GM21723 (cell line): ENCODE measurements around the gene ARMC12.
A peak's percentile ranks its signal among the peaks of the same experiment; 100 is the strongest.

Source experiments
- ATAC-seq: cut with Tn5 transposase; IDR thresholded peaks from one replicate; pipeline ENCODE4 v1.9.1; 2021; ENCODE audit warnings: mild to moderate bottlenecking, moderate library complexity; ENCODE audit not compliant: unreplicated experiment

Gene ARMC12

DNA sequence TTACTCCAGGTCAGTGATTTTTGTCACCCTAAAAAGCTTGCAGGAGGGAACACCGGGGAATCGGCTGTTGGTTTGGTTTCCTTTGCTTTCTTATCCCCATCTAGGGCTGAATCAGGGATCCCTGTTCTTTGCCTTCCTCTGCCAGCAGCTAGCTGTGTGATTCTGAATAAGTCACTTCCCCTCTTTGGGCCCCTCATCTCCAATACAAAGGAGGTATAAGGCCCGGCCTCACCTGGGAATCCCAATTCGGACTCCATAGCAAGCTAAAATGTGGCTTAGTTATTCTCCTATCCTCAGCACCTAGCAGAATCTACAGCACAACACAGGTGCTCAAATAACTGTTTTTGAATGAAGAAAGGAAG lies 18.5 kb upstream of the ARMC12 start:
- no peak for ATAC-seq

GRCh38 chr6:35718911-35719381 lies 17.9 kb upstream of the ARMC12 start:
- no peak for ATAC-seq

GRCh38 chr6:35719404-35719829 lies 17.4 kb upstream of the ARMC12 start:
- ATAC-seq, result peak; percentile 36

DNA sequence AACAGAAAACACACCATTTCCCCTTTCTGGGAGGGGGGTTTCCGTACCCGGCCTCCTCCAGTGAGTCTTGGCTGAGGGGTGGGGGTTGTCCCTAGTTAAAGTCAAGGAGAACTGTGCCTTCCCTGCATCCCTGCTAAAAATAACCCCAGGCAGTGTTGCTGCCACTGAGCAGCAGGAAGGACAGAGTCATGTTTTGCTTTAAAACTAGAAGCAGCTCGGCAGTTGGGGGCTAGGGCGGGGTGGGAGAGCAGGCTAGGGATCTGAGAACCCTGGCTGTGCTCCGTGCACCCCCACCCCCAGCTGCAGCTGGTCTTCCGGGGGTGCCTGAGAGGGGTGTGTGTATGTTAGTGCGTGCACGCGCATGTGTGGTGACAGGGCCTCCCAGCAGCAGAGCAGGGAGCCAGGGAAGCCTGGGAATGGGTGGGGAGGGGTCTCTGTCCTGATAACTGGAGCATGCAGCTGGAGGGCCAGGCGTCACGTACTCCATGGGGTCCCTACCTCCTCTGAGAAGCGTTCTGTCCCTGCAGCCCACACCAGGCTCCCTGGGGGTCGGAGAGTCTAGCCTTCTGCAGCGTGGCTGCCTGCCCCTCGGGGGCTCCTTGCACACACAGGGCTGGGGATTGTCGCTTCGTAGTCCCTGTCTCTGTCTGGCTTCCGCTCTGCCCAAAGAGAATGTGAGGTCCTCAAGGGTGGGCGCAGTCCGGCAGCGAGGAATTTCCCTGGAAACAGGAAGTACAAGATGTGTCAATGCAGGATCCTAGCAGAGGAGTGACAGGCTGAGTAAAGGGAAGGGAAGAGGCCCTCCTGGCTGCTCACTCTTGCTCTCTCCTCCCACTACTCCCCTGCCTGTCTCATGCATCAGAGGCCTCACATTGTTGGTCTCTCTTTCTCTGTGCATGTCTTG lies 16.8 kb upstream of the ARMC12 start:
- peak; percentile 48 for ATAC-seq

- ATAC-seq, result no peak
Observed at GRCh38 chr6:35722121-35722761, 14.6 kb upstream of the ARMC12 start.

DNA sequence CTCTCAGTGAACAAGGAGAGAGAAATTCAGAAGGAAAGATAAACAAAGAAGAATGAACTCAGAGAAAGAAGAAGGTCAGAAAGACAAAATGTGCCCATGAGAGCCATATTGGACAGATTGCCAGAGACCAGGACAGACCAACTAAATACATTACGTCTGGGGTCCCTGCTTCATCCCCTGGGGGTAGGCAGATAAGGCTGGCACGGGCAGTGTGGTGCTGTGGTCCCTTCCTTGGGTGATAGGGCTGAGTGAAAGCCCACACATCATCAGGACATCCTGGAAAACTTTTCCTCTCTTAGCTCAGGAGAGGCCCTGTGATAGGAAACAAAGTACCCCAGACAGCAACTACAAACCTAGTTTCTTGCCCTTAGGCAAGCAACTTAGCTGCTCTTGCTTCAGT lies 13.2 kb upstream of the ARMC12 start:
- no peak for ATAC-seq

DNA sequence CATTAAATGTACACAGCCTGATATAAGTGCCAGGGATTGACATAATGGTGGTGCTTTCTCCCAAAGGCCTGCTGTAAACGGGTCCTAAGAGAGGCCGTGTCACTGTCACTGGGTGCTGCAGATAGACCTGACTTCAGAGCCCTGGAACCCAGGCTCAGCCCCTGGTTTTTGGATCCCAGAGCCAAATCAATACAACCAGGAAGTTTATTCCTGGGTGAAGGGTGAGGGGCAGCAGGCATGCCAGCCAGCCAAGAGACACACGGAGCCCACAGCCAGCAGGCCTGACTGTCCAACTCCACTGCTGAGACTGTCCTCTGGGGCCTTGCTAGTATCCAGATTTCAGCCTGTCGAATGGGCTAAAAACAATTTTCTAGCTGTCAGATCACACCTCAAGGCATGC lies 12.8 kb upstream of the ARMC12 start:
- ATAC-seq, result no peak

DNA sequence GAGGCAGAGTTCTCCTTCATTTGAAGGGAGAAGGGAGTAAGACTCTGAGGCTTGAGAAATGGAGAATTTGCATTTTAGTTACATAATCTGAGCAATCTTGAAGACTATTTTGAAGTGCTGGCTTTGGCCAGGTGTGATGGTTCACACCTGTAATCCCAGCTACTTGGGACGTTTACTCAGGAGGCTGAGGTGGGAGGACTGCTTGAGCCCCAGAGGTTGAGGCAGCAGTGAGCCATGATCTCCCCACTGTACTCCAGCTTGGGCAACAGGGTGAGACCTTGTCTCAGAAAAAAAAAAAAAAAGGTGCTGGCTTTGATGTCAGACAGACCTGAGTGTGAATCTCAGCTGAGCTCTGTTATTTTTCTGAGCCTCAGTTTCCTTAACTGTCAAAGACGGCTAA lies 12.4 kb upstream of the ARMC12 start:
- ATAC-seq, result no peak

- no peak for ATAC-seq
Observed at GRCh38 chr6:35725081-35725708, 11.6 kb upstream of the ARMC12 start.

DNA sequence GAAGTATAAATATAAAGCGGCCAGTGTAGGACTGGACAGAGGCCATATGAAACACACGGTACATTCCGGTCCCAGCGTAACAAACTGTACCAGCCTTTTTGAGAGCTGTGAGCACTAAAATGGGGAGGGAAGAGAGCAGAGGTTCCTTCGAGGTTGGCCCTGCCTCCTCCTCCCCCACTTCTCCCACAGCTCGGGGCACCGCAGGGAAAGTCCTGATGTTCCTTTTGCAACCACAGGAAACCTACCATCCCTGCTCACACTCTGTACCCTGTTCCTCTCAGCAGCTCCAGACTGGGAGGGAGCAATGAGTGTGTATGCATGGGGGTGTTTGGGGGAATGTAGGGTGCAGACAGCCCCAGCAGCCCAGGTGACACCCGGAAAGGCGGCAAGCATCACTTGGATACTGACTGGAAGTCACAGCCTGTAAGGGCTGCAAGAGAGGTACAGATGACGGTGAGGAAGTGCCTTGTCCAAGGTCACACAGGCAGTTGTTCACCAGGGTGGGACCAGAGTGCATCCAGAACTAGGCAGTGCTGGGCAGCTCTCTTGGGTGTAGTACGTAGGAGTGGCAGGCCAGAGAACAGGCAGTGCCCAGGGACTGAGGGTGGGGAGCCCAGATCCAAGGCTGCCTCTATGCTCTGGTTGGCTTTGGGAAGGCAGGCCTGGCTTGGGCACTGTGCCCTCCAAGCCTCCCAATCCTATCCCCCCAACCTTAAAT lies 11.0 kb upstream of the ARMC12 start:
- no peak for ATAC-seq

DNA sequence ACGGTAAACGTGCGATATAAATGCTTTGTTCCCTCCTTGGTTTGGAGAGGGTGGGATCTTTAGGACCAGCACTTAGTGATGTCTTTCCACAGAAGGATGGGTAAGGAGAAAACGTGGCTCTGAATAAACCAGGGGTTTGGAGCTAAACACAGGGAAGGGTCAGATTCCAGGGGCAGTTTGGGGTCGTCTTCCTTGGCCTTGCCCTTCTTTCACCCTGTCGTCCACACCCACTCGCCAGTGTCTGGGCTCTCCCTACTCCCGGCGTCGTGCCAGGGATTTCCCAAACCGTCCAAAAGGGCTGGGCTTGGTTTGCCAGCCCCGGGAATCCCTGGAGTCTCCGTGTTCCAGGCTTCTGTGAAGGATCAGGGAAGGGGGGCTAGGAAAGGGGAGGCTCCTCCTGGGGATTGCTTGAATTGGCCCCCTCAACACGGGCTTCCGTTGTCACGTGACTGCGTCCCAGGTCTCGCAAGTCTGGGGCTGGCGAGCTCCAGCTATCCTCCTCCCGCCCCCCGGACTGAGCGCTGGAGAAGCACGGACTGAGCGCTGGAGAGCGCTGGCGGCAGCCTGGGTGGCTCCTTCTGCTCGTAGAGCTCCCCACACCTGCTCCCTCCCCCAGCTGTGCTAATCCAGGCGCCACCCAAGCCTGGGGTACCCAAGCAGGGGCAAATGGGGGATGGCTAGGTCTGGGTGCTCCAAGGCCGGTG lies 9.4 kb upstream of the ARMC12 start:
- ATAC-seq, result peak; percentile 12

- peak; percentile 43 for ATAC-seq
Observed at GRCh38 chr6:35727935-35728682, 8.7 kb upstream of the ARMC12 start.

- ATAC-seq, result no peak
Observed at GRCh38 chr6:35728683-35729678, 7.9 kb upstream of the ARMC12 start.

DNA sequence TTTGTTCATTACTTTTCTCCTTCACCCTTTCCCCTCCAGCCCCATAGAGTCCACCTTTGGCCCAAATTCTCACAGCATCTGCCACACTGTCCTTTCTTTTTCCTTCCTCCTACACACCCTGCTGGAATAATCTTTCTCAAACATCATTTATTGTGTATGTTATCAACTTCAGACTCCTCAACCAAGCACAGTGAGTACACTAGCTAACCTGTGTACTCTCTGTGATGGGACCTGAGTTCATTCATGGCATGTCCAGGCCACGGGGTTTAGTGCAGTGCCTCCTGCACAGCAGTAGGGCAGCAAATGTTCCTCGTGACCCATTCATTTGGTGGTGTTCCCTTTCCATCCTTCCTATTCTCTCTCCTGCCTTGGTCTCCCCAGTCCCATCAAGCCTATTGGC lies 7.1 kb upstream of the ARMC12 start:
- no peak for ATAC-seq

DNA sequence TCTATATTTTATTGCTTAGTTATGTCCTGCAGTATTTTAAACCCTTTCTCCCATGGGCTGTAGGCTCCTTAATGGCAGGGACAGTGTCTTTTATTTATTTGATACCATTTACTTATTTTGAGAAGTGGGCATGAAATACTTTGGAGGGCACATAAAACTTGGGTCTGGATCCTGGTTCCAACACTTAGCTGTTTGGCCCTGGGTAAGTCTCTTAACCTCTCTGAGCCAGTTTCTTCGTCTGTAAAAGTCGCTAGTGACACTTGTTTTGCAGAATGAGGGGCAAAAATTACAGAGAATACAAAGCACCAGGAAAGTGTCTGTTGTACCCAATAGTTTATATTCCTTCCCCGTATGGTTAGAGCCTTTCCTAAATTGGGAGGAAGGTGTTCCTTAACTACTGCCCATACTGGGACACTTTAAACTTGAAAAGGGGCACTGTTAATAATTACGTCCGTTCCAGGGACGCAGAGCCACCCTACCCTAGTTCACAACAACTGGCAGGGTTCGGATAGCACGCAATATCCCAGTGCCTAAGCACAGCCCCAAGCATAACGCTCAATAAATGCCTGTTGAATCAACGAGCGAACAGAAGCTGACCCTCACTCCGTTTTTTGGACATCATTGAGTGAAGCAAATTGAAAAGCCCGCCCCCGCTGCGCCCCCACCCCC lies 6.0 kb upstream of the ARMC12 start:
- no peak for ATAC-seq

GRCh38 chr6:35731414-35731735 lies 5.5 kb upstream of the ARMC12 start:
- peak; percentile 51 for ATAC-seq

- peak; percentile 52 for ATAC-seq
Observed at GRCh38 chr6:35731736-35732532, 4.9 kb upstream of the ARMC12 start.
